Caco-2 (cell line): ENCODE results near the gene SNAPC5. TPM values are rescaled to one million over a fixed set of nuclear protein-coding genes. Genes with fewer than 3 reads are reported as not detected.
A peak's percentile ranks its signal among the peaks of the same experiment; 100 is the strongest.

Experiments used
- Bru-seq: library from RNA; stranded (reverse); fragments of 400-500 nt; gene quantifications from one replicate; lab custom pipeline; 2021; lab: Mats Ljungman, UMichigan
- BruChase-seq, 2 experiments: library from RNA; stranded (reverse); fragments of 400-500 nt; gene quantifications; one replicate each; lab custom pipeline; 2021; lab: Mats Ljungman, UMichigan
- BruUV-seq: library from RNA; stranded (reverse); fragments of 400-500 nt; replicated peaks from 2 replicates; lab custom pipeline; 2021; lab: Mats Ljungman, UMichigan
- CTCF ChIA-PET: fragments of 300-600 bp; sonication (Branson Sonifier 250); formaldehyde crosslinking; loops from one replicate; lab custom pipeline; 2022; ENCODE audit warnings: antibody characterized with exemption; lab: Charles Lee
- POLR2A ChIA-PET: fragments of 300-600 bp; sonication (Branson Sonifier 250); formaldehyde crosslinking; loops from one replicate; lab custom pipeline; 2022; ENCODE audit warnings: antibody characterized with exemption; lab: Charles Lee
- DNase-seq, 2 experiments: peaks; one replicate each; pipeline versions ENCODE4 v3.0.0 to v3.0.0-alpha.2; 2020 to 2022
- H3K27me3 ChIP-seq: replicated peaks from 2 replicates; pipeline ENCODE4 v1.6.0; 2011; ENCODE audit warnings: low read length; ENCODE audit not compliant: control insufficient read depth, insufficient read depth
- H3K36me3 ChIP-seq: 2 replicates; pipeline ENCODE4 v1.5.1; 2011; ENCODE audit warnings: low read length; ENCODE audit not compliant: control insufficient read depth, insufficient read depth
- H3K4me1 ChIP-seq: fragments of 250-450 bp; sonication (Bioruptor Pico); 2 replicates; pipeline ENCODE4 v1.5.1; 2020; ENCODE audit warnings: mild to moderate bottlenecking
- H3K4me3 ChIP-seq: 2 replicates; pipeline ENCODE4 v1.5.1; 2011; ENCODE audit warnings: low read depth, mild to moderate bottlenecking, control low read depth, low read length
- H3K9me3 ChIP-seq: fragments of 250-450 bp; sonication (Bioruptor Pico); 2 replicates; pipeline ENCODE4 v1.5.1; 2020; ENCODE audit warnings: mild to moderate bottlenecking, moderate library complexity
- H3K27ac Mint-ChIP-seq: one replicate; pipeline ENCODE4 v1.8.0; 2022; ENCODE audit warnings: mixed read lengths; ENCODE audit not compliant: unreplicated experiment
- H3K27me3 Mint-ChIP-seq: one replicate; pipeline ENCODE4 v1.8.0; 2022; ENCODE audit warnings: mixed read lengths; ENCODE audit not compliant: insufficient read depth, unreplicated experiment
- H3K36me3 Mint-ChIP-seq: one replicate; pipeline ENCODE4 v1.8.0; 2022; ENCODE audit warnings: mild to moderate bottlenecking, mixed read lengths; ENCODE audit not compliant: insufficient read depth, unreplicated experiment
- H3K4me1 Mint-ChIP-seq: one replicate; pipeline ENCODE4 v1.8.0; 2022; ENCODE audit warnings: low read depth, mixed read lengths; ENCODE audit not compliant: unreplicated experiment
- H3K4me3 Mint-ChIP-seq: one replicate; pipeline ENCODE4 v1.8.0; 2022; ENCODE audit warnings: mild to moderate bottlenecking, moderate library complexity, mixed read lengths; ENCODE audit not compliant: unreplicated experiment
- H3K9me3 Mint-ChIP-seq: one replicate; pipeline ENCODE4 v1.8.0; 2022; ENCODE audit warnings: mixed read lengths; ENCODE audit not compliant: unreplicated experiment
- CTCF ChIP-seq, 2 experiments: fragments of 200-600 bp in 1 of 2; IDR thresholded peaks; 1 replicate in 1 of 2; 2 replicates in 1 of 2; pipeline versions ENCODE4 v1.5.1 to v1.8.0; 2011 to 2022; ENCODE audit warnings: antibody characterized with exemption in 1 of 2, control low read depth in 1 of 2, inconsistent platforms in 1 of 2, low read depth in 1 of 2, low read length in 1 of 2, mild to moderate bottlenecking in 1 of 2, moderate library complexity in 1 of 2; ENCODE audit not compliant: insufficient read depth in 1 of 2, severe bottlenecking in 1 of 2, unreplicated experiment in 1 of 2
- intact Hi-C: fragments of 100-400 bp; cut with micrococcal nuclease; formaldehyde crosslinking; loops from one replicate; pipeline ENCODE4 v1.10.0; 2022; ENCODE audit not compliant: unreplicated experiment
- long read RNA-seq: library from polyadenylated mRNA; stranded (forward); transcript quantifications from one replicate; pipeline ENCODE4 v2.0.0, GENCODE V29; 2022
- total RNA-seq: library from RNA; stranded (reverse); gene quantifications from 2 replicates; pipeline ENCODE4 v1.2.3, GENCODE V29; 2022

Gene SNAPC5
- total RNA-seq, result 28.1 and 31.4 TPM in 2 replicates
- Bru-seq, nascent RNA, result percentile 82 among the genes with signal in this experiment
- percentile 76 among the genes with signal in this experiment for BruChase-seq, experiment 1, labeled RNA remaining after a 2-hour chase
- BruChase-seq, experiment 2, labeled RNA remaining after a 6-hour chase, result percentile 85 among the genes with signal in this experiment
- long read RNA-seq, transcript SNAPC5-202 (3 exons, 1,002 nt), result major isoform, 40 of 57 reads
- long read RNA-seq, transcript SNAPC5-201 (2 exons, 794 nt), result minor isoform, 7 of 57 reads
- long read RNA-seq, partial matches to known transcripts, result 1 of 57 reads
- long read RNA-seq, other reads (novel, unspliced or antisense), result 5 of 57 reads

- ChIA-PET POLR2A (interaction anchor here (0.6 to 2.5 kb wide), 3 partner anchors 8 to 160 kb away, joined by 3 to 10 read pairs (median 4); partner anchors contain the start of genes MAP2K1 and ZWILCH), CTCF (interaction anchor here (0.6 to 1.4 kb wide), 8 partner anchors 8 to 204 kb away, joined by 3 to 18 read pairs (median 4); partner anchors contain the start of genes DIS3L and MAP2K1)
- DNase-seq, result peak; percentile 95 to 97
- no TSS peak for BruUV-seq
- Histone ChIP-seq H3K9me3 (no peaks in the 10 kb centered on the region), H3K27me3 (no peaks in the 10 kb centered on the region), H3K4me3 (peak within 1 kb of the TSS; percentile 66), H3K36me3 (no peaks in the 10 kb centered on the region; the same call in 1 of the 2 replicates), H3K4me1 (peaks cover 4% of the 10 kb centered on the region; the same call in 1 of the 2 replicates)
- H3K27me3 Mint-ChIP-seq, result no peaks in the 10 kb centered on the region
- H3K36me3 Mint-ChIP-seq, result peaks cover 94% of the 10 kb centered on the region
- no peaks in the 10 kb centered on the region for H3K9me3 Mint-ChIP-seq
- TF ChIP-seq CTCF (IDR thresholded peaks at IDR 0.05; ENCODE audit: insufficient read depth in 1 of 2, low read depth in 1 of 2, low read length in 1 of 2, severe bottlenecking in 1 of 2, unreplicated experiment in 1 of 2), result peak; percentile 88 to 96
- intact Hi-C loops, result loop anchor here (2.0 to 5.0 kb wide), 3 partner anchors 95 to 141 kb away; partner anchors contain the start of genes MAP2K1 and TIPIN
- peak within 1 kb of the TSS; percentile 93 for H3K27ac Mint-ChIP-seq
- H3K4me1 Mint-ChIP-seq, result peaks cover 10% of the 10 kb centered on the region
- H3K4me3 Mint-ChIP-seq, result peak within 1 kb of the TSS; percentile 92
Measured at GRCh38 chr15:66497502-66498455, at the start of gene SNAPC5. SNAPC5 (minus strand) TSS chr15:66497762; CDS start chr15:66497731, 31 bp downstream.

- no peaks in the 10 kb centered on the region for H3K4me1 ChIP-seq
- H3K36me3 ChIP-seq, result no peaks in the 10 kb centered on the region
- no TSS peak for BruUV-seq
- ChIA-PET CTCF (no interaction called here), POLR2A (no interaction called here)
- no peaks in the 10 kb centered on the region for H3K27me3 Mint-ChIP-seq
- no peak for TF ChIP-seq CTCF (IDR thresholded peaks at IDR 0.05; ENCODE audit: insufficient read depth in 1 of 2, low read depth in 1 of 2, low read length in 1 of 2, severe bottlenecking in 1 of 2, unreplicated experiment in 1 of 2)
- H3K4me1 Mint-ChIP-seq, result no peaks in the 10 kb centered on the region
- no peak overlapping the region for H3K4me3 Mint-ChIP-seq
- intact Hi-C loops, result no loop called here
- no peaks in the 10 kb centered on the region for H3K27me3 ChIP-seq
- peaks cover 13% of the 10 kb centered on the region for H3K36me3 Mint-ChIP-seq
- no peaks in the 10 kb centered on the region for H3K9me3 ChIP-seq
- no peaks in the 10 kb centered on the region for H3K9me3 Mint-ChIP-seq
- no peak for DNase-seq
- no peak overlapping the region for H3K27ac Mint-ChIP-seq
- no peak overlapping the region for H3K4me3 ChIP-seq
Measured at GRCh38 chr15:66545255-66545654, 47.7 kb upstream of the SNAPC5 start.

- intact Hi-C loops, result no loop called here
- Mint-ChIP-seq H3K27me3 (no peaks in the 10 kb centered on the region), H3K4me3 (no peak overlapping the region), H3K9me3 (no peaks in the 10 kb centered on the region), H3K36me3 (peaks cover 8% of the 10 kb centered on the region), H3K4me1 (no peaks in the 10 kb centered on the region), H3K27ac (no peak overlapping the region)
- Histone ChIP-seq H3K9me3 (no peaks in the 10 kb centered on the region), H3K4me3 (no peak overlapping the region), H3K4me1 (no peaks in the 10 kb centered on the region), H3K27me3 (no peaks in the 10 kb centered on the region), H3K36me3 (no peaks in the 10 kb centered on the region)
- no peak for TF ChIP-seq CTCF (IDR thresholded peaks at IDR 0.05; ENCODE audit: insufficient read depth in 1 of 2, low read depth in 1 of 2, low read length in 1 of 2, severe bottlenecking in 1 of 2, unreplicated experiment in 1 of 2)
- ChIA-PET POLR2A (no interaction called here), CTCF (no interaction called here)
- no peak for DNase-seq
- no TSS peak for BruUV-seq
Measured at GRCh38 chr15:66542896-66543295, 45.3 kb upstream of the SNAPC5 start.
